KBM-7 (cell line): ENCODE results near the gene LRG1.

ENCODE experiments used
- DNase-seq: peaks from one replicate; pipeline ENCODE4 v3.0.0-alpha.2; 2015
- in situ Hi-C: fragments of 300-500 bp; cut with MboI; formaldehyde crosslinking; loops from 2 replicates; pipeline ENCODE4 v1.14.3; 2020; ENCODE audit warnings: low sequenced_read_pairs, low pct_unique_long_range_greater_than_20kb, mixed read lengths

LRG1 gene

DNA sequence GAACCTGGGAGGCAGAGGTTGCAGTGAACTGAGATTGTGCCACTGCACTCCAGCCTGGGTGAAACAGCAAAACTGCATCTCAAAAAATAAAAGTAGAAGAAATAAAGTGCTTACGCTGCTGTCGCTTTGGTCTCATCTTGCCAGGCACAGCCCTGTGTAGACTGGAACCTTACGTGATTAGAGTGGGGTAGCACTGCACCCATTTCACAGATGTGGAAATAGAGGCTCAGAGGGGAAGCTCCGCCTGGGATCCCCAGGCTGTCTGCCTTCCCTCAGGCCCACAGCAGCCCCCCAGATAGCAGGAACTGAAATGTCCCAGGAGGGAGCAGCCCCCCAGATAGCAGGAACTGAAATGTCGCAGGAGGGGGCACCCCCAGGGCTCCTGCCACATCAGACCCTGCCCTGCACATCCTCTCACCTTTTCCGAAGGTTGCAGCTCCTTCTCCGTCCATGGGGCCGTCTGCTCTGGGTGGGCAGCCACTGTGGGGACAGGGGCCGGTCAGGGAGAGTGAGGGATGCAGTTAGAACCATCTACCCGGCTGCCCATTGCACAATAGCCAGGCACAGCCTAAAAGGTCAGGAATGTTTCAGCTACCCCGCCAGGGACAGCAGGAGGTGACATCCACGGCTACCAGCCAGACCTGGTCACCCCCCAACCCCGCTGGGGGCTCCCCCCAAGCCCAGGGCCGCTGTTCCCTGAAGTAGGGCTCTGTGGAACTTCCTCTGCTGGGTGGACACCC, 23.5 kb downstream of the LRG1 start:
- DNase-seq = no peak
- in situ Hi-C loops = no loop called here

DNA sequence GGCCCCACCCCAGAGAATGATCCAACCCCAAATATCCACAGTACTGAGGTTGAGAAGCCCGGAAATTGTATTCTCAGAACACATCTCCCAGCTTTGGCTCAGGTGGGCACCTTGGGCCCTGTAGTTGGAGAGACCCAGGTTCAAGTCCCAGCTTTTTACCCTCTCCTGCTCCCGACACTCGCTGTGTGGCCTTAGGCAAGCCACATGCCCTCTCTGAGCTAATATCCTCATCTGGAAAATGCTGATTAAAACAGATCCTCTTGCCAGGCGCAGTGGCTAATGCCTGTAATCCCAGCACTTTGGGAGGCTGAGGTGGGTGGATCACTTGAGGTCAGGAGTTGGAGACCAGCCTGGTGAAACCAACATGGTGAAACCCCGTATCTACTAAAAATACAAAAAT, 24.1 kb downstream of the LRG1 start:
- no peak for DNase-seq
- in situ Hi-C loops = no loop called here

DNA sequence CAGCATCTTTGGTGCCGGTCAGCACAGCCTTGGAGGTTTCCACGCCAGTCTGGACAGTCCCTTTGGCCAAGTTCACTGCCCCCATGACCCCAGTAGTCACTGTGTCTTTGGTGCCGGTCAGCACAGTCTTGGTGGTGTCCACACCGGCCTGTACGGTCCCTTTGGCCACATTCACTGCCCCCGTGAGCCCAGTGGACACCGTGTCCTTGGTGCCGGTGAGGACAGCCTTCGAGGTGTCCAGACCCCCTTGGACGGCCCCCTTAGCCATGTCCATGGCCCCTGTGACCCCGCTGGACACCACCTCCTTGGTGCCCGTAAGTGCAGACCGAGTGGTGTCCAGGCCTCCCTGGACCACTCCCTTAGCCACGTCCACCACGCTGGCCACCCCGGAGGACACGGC, 26.6 kb downstream of the LRG1 start:
- in situ Hi-C loops = no loop called here
- no peak for DNase-seq

DNA sequence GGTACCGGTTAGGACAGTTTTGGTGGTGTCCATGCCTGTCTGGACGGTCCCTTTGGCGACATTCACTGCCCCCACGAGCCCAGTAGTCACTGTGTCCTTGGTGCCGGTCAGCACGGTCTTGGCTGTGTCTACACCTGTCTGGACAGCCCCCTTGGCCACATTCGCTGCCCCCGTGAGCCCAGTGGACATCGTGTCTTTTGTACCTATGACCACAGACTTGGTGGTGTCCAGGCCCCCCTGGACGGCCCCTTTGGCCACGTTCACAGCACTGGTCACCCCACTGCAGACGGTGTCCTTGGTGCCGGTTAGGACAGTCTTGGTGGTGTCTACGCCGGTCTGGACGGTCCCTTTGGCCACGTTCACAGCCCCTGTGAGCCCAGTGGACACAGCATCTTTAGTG, 27.8 kb downstream of the LRG1 start:
- in situ Hi-C loops = no loop called here
- DNase-seq = no peak

DNA sequence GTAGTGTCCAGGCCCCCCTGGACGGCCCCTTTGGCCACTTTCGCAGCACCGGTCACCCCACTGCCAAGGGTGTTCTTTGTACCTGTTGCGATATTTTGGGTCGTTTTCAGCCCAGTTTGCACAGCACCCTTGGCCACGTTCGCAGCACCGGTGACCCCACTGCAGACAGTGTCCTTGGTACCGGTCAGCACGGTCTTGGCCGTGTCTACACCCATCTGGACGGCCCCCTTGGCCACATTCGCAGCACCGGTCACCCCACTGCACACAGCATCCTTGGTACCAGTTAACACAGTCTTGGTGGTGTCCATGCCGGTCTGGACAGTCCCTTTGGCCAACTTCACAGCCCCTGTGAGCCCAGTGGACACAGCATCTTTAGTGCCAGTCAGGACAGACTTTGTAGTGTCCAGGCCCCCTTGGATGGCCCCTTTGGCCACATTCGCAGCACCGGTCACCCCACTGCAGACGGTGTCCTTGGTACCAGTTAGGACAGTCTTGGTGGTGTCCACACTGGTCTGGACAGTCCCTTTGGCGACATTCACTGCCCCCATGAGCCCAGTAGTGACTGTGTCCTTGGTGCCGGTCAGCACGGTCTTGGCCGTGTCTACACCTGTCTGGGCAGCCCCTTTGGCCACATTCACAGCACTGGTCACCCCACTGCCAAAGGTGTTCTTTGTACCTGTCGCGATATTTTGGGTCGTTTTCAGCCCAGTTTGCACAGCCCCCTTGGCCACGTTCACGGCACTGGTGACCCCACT, 28.4 kb downstream of the LRG1 start:
- in situ Hi-C loops = no loop called here
- no peak for DNase-seq

DNA sequence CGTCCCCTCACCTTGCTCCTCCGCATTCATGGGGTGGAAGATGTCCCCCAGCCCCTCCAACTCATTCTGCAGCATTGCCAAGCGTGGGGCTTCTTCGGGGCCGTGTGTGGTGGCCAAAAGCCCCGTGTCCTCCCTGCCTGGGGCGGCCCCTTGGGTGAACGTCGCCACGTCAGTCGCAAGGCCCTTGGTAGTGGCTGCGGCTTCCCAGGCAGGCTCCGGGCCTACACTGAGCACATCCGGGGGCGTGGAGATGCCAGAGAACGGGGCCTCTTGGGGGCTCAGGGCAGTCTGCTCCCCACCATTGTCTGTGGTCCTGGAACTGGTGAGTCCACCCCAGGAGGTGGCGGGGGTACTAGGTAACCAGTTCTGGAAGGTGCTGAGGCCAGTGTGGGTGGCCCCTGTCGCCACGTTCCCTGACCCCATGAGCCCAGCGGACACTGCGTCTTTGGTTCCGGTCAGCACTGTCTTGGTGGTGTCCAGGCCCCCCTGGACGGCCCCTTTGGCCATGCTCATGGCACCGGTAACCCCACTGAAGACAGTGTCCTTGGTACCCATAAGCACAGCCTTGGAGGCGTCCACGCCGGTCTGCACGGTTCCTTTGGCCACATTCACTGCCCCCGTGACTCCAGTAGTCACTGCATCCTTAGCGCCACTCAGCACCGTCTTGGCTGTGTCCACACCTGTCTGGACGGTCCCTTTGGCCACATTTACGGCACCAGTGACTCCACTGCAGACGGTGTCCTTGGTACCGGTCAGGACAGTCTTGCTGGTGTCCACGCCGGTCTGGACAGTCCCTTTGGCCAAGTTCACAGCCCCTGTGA, 29.2 kb downstream of the LRG1 start:
- in situ Hi-C loops = no loop called here
- DNase-seq = no peak

DNA sequence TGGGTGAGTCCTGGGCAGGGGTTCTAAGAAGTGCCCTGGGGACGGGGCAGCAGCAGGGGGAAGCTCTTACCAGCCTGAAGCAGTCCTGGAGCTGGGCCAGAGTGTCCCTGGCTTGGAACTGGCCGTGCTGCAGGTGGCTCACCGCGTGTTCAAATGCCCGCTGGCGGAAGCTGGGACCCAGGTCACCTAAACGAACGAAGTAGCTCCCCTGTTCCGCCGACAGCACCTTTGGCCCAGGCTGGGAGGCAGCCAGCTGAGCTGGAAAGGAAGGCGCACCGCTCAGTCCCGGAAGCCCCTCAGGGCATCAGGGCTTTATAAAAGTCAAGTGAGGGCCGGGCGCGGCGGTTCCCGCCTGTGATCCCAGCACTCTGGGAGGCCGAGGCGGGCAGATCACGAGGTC, 31.1 kb downstream of the LRG1 start:
- DNase-seq = no peak
- in situ Hi-C loops = no loop called here

DNA sequence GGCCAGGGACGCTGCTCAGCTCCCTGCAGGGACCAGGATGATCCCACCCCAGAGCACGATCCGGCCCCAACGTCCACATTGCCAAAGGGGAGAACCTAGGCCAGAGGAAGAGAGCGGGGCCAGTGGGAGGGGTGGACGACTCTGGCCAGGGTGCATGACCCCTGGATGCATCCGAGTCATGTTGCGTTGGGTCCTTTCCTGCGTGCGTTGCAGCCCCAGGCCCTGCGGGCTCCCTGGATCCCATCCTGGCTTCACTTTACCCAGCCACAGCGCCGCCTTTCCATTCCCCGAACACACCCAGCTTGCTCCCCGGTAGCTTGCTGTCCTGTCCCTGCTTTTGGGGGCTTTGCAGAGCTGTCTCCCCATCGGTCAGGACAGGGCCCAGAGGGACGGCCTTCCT, 32.0 kb downstream of the LRG1 start:
- in situ Hi-C loops = no loop called here
- DNase-seq = no peak

DNA sequence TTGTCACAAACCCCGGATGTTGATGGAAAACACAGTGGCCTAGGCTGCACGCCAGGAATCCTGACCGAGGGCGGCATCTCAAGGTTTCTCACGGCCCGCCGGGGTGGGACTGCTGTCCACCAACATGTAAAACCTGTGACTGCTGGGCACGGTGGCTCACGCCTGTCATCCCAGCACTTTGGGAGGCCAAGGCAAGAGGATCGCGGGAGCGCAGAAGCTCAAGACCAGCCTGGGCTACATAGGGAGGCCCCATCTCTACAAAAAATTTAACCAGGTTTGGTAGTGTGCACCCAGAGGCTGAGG, 32.7 kb downstream of the LRG1 start:
- in situ Hi-C loops = no loop called here

DNA sequence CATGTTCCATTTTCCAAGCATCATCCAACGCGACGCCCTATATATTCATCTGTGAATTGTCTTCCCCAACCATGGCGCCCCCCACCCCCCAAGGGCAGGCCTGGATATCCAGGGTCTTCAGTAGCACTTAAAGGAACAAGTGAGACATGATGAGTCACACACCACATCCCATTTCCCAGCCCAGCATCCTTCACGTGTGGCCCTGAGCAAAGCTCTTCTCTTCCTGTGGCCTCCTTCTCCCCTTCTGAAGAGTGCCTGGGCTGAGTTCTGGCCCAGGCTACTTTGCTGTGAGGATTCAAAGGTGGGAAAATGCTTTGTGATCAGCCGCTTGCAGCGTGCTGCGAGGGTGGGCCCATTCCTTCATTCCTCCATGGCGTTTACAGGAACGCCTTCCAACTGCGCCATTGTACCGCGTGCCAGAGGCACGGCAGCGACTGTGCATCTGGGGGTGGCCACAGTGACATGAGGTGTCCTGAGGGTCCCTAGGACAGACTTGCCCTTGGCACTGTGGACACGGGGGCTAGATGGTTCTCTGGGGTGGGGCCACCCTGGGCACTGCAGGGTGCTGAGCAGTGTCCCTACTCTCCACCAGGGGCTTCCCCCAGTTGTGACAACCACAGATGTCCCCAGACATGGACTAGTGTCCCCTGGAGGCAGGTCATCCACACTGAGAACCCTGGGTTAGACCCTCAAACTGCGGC, 33.2 kb downstream of the LRG1 start:
- in situ Hi-C loops = no loop called here
- DNase-seq = no peak

More for the DNA sequence above, 32.7 kb downstream of the LRG1 start:
- no peak for DNase-seq

DNA sequence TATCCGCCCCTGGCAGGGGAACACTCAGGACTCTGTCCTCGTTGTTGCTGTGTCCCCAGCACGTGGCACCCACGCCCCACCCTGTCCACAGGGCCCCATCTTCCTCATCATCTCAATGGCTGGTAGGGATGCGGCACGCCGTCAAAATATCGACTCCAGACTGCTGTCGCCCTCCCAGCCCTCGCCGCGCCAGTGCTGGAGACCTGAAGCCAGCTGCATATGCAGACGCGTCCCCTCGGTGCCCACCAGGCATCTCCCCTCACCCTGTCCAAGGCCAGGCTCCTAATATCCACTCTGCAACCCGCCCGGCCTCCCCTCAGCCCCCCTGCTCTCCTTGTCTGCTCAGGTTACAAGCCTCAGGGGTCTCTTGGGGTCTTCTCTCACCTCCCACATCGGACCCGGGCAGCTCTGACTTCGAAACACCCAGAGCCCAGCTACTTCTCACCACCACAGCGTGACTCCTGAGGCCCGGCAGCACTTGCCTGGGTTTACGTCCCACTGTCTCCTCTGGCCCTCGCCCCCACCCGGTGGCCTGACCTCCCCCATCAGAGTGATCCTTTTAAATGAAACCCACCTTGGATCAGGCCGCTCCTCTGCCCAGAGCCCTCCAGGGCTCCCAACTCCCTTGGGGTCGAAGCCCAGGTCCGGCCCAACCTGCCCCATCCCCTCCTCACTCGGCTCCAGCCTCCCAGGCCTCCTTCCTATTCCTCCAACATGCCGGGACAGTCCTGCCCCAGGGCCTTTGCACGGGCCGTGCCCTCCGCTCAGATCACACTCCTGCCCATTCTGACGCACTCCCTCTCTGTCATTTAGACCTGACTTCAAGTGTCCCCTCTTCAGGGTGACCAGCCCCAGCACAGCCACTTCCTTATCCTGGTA, 34.0 kb downstream of the LRG1 start:
- DNase-seq = no peak
- in situ Hi-C loops = no loop called here

DNA sequence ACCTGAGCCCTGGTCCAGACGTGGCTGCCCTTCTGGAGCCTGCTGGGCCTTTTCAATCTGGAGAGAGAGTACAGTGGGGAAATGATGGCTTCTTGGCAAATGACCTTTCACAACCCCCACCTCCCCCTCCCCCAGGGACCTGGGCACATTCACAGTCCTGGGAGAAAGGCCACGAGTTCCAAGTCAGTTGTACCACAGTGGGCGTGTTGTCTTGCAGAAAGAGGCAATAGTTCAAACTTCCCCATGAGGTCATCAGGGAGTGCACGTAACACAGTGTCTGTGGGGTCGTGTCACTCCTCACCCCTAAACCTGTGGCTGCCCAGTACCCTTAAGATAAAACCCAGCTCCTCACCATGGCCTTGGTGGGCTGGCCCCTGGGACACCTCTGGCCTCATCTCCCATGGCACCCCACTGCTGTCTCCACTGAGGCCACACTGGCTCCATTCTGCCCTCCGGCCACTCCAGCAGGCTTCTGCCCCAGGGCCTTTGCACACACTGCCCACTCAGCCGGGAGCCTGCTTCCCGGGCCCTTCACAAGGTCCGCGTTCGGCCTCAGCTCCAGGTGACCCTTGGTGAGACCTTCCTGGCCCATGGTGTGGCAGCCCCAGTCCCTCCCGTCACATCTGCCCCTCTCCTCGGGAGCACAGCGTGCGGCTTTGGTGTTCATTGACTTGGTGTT, 34.8 kb downstream of the LRG1 start:
- in situ Hi-C loops = no loop called here
- no peak for DNase-seq

DNA sequence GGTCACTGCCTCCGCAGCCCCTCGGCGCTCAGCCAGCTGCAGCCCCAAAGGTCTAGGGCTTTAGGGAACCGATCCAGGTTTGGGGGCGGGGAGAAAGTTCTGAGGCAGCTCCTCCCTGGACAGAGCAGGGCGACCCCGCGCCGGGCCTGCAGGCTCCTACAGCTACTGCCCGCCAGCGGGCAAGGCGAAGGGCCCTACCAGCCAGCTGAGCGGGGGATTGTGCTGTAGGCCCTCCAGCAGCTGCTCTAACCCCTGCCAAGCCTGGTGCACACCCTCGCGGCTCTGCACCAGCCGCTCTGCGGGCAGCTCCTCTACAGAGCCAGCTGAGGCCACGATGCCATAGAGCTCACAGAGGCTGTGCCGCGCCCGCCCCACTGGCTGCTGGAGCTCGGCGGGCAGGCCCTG, 35.5 kb downstream of the LRG1 start:
- in situ Hi-C loops = no loop called here
- no peak for DNase-seq

DNA sequence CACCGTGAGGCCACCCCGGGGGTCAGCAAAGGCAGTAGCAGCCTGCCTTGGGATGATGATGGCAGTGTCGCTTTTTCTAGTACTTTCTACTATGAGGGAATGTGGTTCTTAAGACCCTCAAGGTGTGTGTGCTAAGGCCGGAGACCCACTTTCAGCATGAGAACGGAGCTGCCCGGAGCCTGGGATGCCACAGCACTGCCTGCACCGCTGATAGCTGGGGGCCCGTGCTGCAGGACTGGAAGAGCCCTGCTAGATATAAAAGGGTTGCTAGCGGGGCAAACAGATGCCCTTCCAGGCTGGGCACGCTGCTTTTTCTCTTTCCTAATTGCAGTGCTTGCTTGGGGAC, 36.0 kb downstream of the LRG1 start:
- no peak for DNase-seq

DNA sequence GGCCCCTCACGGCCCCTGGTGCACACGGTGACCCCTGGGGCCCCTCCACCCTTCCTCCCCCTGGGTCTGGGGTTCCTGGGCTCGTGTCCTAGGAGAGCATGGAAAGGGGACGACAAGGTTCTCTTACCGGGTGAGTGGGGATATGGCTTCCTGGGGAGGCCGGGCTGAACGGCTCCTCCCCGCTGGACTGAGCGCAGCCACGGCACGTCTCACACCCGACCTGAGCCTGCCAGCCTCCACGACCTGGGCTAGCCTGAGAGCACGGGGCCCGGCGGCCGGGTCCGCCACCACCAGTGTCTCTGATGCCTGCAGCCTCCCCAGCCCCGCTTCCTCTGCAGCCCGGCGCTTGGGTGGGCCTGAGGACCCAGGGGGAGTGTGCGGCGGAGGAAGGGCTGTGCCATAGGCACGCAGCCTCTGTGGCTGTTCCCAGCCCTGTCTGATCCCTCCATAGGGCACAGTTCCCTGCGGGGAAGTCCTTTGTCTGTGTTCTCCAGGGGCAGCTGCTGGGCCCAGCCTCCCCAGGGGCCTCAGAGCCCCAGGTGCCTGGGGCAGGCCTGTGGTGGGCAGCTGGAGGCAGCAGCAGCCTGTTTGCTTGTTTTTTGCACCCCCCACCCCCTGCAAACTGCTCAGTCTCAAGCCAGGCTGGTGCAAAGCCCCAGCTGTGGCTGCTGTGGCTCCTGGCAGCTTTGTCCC, 36.6 kb downstream of the LRG1 start:
- in situ Hi-C loops = no loop called here
- DNase-seq = no peak

More for the DNA sequence above, 36.0 kb downstream of the LRG1 start:
- in situ Hi-C loops = no loop called here

DNA sequence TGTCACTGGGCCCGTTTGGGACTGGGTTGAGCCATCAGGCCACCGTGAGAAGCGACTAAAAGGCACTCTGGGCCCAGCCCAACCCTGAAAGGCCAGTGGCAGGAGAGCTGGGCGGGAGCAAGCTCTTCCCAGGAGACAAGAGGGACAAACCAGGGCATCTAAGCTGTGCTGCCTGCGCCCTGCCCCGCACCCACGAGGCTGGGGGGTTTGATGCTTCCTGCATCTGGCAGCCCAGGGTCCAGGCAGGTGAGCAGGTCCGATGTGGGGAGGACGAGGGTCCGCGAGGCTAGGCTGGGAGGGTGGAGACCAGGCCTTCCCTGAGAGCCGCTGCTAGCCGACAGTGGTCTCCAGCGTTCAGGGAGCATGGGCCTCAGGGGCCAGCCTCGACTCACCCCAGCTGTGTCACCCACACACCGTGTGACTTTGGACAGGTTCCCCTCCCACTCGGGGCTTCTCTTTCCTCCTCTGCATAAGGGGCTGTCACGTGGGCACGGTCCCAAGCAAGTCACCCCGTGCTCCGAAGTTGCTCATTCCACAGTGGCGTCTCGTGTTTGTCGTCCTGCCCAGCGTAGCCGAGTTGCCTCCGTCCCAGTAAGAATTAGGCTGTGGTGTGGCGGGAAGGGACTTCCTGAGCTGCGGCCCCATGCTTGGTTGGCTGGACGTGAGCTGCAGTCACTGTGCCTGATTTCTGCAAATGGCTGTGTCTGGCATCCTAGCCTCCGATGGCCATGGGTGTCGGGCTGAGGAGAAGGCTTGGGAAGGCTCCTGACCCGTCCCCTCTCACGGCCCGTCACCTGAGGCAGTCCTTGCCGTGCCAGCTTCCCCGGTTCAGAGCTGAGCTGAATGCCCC, 37.3 kb downstream of the LRG1 start:
- in situ Hi-C loops = no loop called here
- no peak for DNase-seq

DNA sequence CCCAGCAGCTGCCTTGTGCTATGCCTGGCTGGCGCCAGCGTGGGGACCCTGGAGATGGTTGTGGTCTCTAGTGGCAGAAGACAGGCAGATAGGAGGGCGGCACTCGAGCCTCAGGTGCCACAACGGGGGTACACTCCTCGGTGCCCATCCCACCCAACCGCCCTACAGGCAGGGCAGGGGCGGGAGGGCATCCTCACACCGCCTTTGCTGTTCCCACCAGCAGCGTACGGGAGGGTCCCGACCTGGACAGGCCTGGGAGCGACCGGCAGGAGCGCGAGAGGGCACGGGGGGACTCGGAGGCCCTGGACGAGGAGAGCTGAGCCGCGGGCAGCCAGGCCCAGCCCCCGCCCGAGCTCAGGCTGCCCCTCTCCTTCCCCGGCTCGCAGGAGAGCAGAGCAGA, 38.1 kb downstream of the LRG1 start:
- DNase-seq = no peak
- in situ Hi-C loops = no loop called here
